Nephron (organoid): ENCODE results near the gene KRTAP3-1.

Experiments
- H3K27ac Mint-ChIP-seq, 3 experiments: 2 replicates each; pipeline ENCODE4 v1.8.0; 2020; ENCODE audit warnings: mixed read lengths in 3 of 3, mild to moderate bottlenecking in 2 of 3, moderate library complexity in 1 of 3
- H3K27me3 Mint-ChIP-seq: 2 replicates; pipeline ENCODE4 v1.8.0; 2021; ENCODE audit warnings: low read depth, mild to moderate bottlenecking, moderate library complexity, mixed read lengths
- H3K36me3 Mint-ChIP-seq: 2 replicates; pipeline ENCODE4 v1.8.0; 2020; ENCODE audit warnings: low read depth, mixed read lengths
- H3K4me1 Mint-ChIP-seq: 2 replicates; pipeline ENCODE4 v1.8.0; 2020; ENCODE audit warnings: mixed read lengths
- H3K4me3 Mint-ChIP-seq, 3 experiments: 2 replicates each; pipeline ENCODE4 v1.8.0; 2020; ENCODE audit warnings: mild to moderate bottlenecking in 3 of 3, mixed read lengths in 3 of 3, moderate library complexity in 2 of 3
- H3K9me3 Mint-ChIP-seq: 2 replicates; pipeline ENCODE4 v1.8.0; 2020; ENCODE audit warnings: mixed read lengths
- CTCF ChIP-seq, 3 experiments: fragments of 200-600 bp; sonication (generic); IDR thresholded peaks; one replicate each; pipeline ENCODE4 v1.5.0; 2021; ENCODE audit warnings: antibody characterized with exemption in 3 of 3; ENCODE audit not compliant: unreplicated experiment in 3 of 3

The KRTAP3-1 gene

GRCh38 chr17:41026715-41027471 lies 18.0 kb upstream of the KRTAP3-1 start, which contains the start of gene KRTAP1-5:
Gene KRTAP1-5, minus strand, starts transcription at chr17:41027208. Its CDS starts 53 bp downstream, at chr17:41027155.
- Mint-ChIP-seq H3K9me3 (peaks cover 4% of the 10 kb centered on the region), H3K4me3 (no peak within 1 kb of the TSS), H3K4me1 (no peaks in the 10 kb centered on the region), H3K27me3 (no peaks in the 10 kb centered on the region), H3K27ac (no peak within 1 kb of the TSS), H3K36me3 (no peaks in the 10 kb centered on the region)
- no peak for TF ChIP-seq CTCF (IDR thresholded peaks at IDR 0.05; ENCODE audit: unreplicated experiment in 3 of 3)

- Mint-ChIP-seq H3K4me3 (no peak overlapping the region), H3K27ac (peak overlapping the region in 1 of 3 experiments; percentile 40), H3K36me3 (no peaks in the 10 kb centered on the region), H3K4me1 (no peaks in the 10 kb centered on the region), H3K27me3 (no peaks in the 10 kb centered on the region), H3K9me3 (peaks cover 8% of the 10 kb centered on the region)
- TF ChIP-seq CTCF (IDR thresholded peaks at IDR 0.05; ENCODE audit: unreplicated experiment in 3 of 3), result no peak
Measured at GRCh38 chr17:41024697-41025096, 15.8 kb upstream of the KRTAP3-1 start.

GRCh38 chr17:41020336-41020735 lies 11.4 kb upstream of the KRTAP3-1 start:
- Mint-ChIP-seq H3K27ac (no peak overlapping the region), H3K36me3 (no peaks in the 10 kb centered on the region), H3K27me3 (no peaks in the 10 kb centered on the region), H3K4me1 (no peaks in the 10 kb centered on the region), H3K9me3 (peaks cover 10% of the 10 kb centered on the region), H3K4me3 (no peak overlapping the region)
- no peak for TF ChIP-seq CTCF (IDR thresholded peaks at IDR 0.05; ENCODE audit: unreplicated experiment in 3 of 3)

GRCh38 chr17:41019415-41019814 lies 10.5 kb upstream of the KRTAP3-1 start:
- TF ChIP-seq CTCF (IDR thresholded peaks at IDR 0.05; ENCODE audit: unreplicated experiment in 3 of 3), result no peak

GRCh38 chr17:41018541-41018940 lies 9.6 kb upstream of the KRTAP3-1 start:
- no peaks in the 10 kb centered on the region for H3K36me3 Mint-ChIP-seq
- H3K4me3 Mint-ChIP-seq, result no peak overlapping the region
- no peak overlapping the region for H3K27ac Mint-ChIP-seq
- peaks cover 3% of the 10 kb centered on the region for H3K4me1 Mint-ChIP-seq
- H3K9me3 Mint-ChIP-seq, result peaks cover 10% of the 10 kb centered on the region
- no peak for TF ChIP-seq CTCF (IDR thresholded peaks at IDR 0.05; ENCODE audit: unreplicated experiment in 3 of 3)
- H3K27me3 Mint-ChIP-seq, result no peaks in the 10 kb centered on the region

More at GRCh38 chr17:41019415-41019814, 10.5 kb upstream of the KRTAP3-1 start:
- Mint-ChIP-seq H3K4me3 (no peak overlapping the region), H3K9me3 (peaks cover 10% of the 10 kb centered on the region), H3K4me1 (no peaks in the 10 kb centered on the region), H3K27me3 (no peaks in the 10 kb centered on the region), H3K36me3 (no peaks in the 10 kb centered on the region), H3K27ac (no peak overlapping the region)
